ENCODE results near the gene ZNF41.
"Not testable (repeated sequence)": the region's sequence is repeated elsewhere in the genome, so short reads cannot be mapped to it uniquely, and the experiment has no call there.

The ZNF41 gene

DNA sequence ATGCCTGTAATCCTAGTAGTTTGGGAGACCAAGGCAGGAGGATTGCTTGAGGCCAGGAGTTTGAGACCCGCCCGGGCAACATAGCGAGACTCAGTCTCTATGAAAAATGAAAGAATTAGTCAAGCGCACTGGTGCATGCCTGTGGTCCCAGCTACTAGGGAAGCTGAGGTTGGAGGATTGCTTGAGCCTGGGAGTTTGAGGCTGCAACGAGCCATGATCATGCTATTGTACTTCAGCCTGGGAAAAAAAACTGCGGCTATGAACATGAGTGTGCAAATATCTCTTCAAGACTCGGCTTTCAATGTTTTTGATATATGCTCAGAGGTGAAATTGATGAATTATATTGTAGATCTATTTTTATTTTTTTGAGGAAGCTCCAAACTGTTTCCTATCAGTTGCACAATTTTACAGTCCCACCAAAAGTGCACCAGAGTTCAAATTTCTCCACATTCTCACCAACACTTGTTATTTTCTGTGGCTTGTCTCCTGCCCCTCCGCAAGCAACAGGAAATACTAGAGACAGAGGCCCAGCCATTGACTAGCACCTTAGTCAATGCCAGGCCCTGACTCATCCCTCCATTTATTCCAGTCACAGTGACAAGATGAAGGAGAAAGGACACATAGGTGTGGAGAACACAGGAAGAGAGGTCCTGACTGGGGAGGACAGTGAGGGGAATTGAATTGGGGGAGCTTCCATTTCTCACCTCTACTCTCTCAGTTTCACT, 33.1 kb upstream of the ZNF41 start:
- H3K4me3 ChIP-seq (ENCODE audit: low read length), result no peak overlapping the region

DNA sequence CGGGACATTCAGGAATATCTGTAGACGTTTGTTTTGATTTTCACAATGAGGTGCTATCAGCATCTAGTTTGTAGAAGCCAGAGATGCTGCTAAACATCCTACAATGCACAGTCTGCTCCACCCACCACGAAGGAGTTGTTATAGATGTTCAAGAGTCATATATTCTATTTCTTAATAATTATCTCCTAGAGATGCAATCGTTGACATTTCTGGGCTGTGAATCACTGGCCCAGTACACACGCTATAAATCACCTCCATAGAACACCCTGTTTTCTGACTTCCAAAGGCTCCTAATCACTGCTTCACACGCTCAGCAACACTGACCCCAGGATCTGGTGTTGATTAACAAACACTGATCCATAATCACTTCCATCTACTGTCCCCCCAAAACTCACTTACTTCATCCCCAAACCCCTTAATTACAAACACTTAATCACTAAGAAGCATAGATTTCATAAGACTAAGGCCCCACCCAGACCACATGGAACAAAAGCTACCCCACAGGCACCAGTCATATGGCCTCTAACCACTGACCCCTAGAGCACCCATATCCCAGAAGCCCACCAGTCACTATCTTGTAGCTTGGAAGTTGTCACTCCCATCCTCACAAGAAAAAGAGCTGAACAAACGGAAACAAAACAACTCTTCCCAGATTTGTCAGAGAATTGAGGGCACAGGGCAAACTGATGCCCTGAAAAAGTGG, 31.7 kb upstream of the ZNF41 start:
- Histone ChIP-seq H3K36me3 (ENCODE audit: control insufficient read depth, low read length) (no peaks in the 10 kb centered on the region), H3K9me2 (replicated peaks; ENCODE audit: control insufficient read depth, low read length) (no peaks in the 10 kb centered on the region), H3F3A (ENCODE audit: control insufficient read depth, insufficient read depth) (no peaks in the 10 kb centered on the region), H3K4me1 (ENCODE audit: control insufficient read depth, low read length) (peaks cover 28% of the 10 kb centered on the region), H3K27ac (ENCODE audit: low read depth, low read length) (no peak overlapping the region), H3K4me2 (ENCODE audit: low read length) (peak overlapping the region; percentile 90), H3K4me3 (ENCODE audit: low read length) (peak overlapping the region; percentile 82), H4K20me1 (ENCODE audit: control insufficient read depth, insufficient read depth, low read depth, low read length) (no peaks in the 10 kb centered on the region), H3K27me3 (ENCODE audit: control insufficient read depth, low read length) (no peaks in the 10 kb centered on the region), H3K79me2 (ENCODE audit: control insufficient read depth, low read length) (no peaks in the 10 kb centered on the region), H3K9me3 (ENCODE audit: control insufficient read depth, insufficient read depth, low read length) (no peaks in the 10 kb centered on the region)
- no peak for TF ChIP-seq EZH2phosphoT487 (IDR thresholded peaks at IDR 0.05; ENCODE audit: borderline replicate concordance, low read length)

More for the DNA sequence above, 33.1 kb upstream of the ZNF41 start:
- H3F3A ChIP-seq (ENCODE audit: control insufficient read depth, insufficient read depth), result no peaks in the 10 kb centered on the region
- TF ChIP-seq CTCF (IDR thresholded peaks at IDR 0.05; ENCODE audit: low read depth, low read length, poor library complexity, severe bottlenecking), result no peak
- no peak for TF ChIP-seq EZH2phosphoT487 (IDR thresholded peaks at IDR 0.05; ENCODE audit: borderline replicate concordance, low read length)
- no peak overlapping the region for H3K4me2 ChIP-seq (ENCODE audit: low read length)
- no peaks in the 10 kb centered on the region for H3K9me3 ChIP-seq (ENCODE audit: control insufficient read depth, insufficient read depth, low read length)
- no peaks in the 10 kb centered on the region for H3K9me2 ChIP-seq (replicated peaks; ENCODE audit: control insufficient read depth, low read length)
- H3K4me1 ChIP-seq (ENCODE audit: control insufficient read depth, low read length), result peaks cover 28% of the 10 kb centered on the region
- no peak overlapping the region for H3K27ac ChIP-seq (ENCODE audit: low read depth, low read length)
- H4K20me1 ChIP-seq (ENCODE audit: control insufficient read depth, insufficient read depth, low read depth, low read length), result no peaks in the 10 kb centered on the region
- no peaks in the 10 kb centered on the region for H3K36me3 ChIP-seq (ENCODE audit: control insufficient read depth, low read length)
- H3K79me2 ChIP-seq (ENCODE audit: control insufficient read depth, low read length), result no peaks in the 10 kb centered on the region
- no peaks in the 10 kb centered on the region for H3K27me3 ChIP-seq (ENCODE audit: control insufficient read depth, low read length)

DNA sequence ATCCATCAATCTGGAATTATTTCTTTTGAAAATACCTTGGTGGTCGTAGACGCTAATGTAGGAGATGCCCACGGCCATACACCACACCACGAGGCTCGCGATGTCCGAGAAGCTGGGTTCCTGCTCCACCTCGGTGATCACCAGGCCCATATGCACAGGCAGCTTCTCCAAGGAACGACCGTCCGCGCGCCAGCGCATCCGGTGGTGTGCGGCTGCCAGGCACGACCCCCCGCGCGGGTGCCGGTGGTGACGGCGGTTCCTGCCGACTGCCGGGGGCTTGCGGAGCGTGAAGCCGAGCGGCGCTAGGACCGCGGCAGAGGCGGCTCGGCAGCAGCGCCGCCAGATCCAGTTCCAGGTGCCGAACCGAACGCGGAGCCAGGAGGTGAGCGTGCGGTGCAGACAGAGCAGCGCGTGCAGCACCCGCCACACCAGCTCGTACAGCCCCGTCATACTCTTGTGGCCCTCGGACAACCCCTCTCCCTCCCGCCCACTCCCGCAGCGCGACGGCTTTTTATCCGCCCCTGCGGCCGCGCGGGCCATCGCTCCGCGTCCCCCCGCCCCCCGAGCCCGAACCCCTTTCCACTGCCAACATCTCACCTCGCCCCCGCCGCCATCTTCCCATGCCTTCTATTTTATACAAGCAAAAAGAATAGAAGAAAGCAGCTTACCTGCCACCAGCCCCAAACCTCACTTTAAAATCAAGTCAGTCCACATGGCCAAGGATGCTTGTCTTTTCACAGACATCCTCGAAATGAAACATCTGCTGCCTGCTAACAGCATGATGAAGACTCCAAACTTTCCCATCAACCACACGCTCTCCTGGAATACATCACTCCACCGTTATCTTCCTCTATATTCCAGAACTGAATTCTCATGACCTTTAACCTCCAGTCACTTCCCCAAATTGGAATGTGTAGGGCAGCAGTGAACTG, 30.3 kb upstream of the ZNF41 start:
- peak overlapping the region; percentile 82 for H3K4me3 ChIP-seq (ENCODE audit: low read length)
- H3K79me2 ChIP-seq (ENCODE audit: control insufficient read depth, low read length); H3K27me3 ChIP-seq (ENCODE audit: control insufficient read depth, low read length); H3F3A ChIP-seq (ENCODE audit: control insufficient read depth, insufficient read depth); H3K36me3 ChIP-seq (ENCODE audit: control insufficient read depth, low read length); H3K9me2 ChIP-seq (replicated peaks; ENCODE audit: control insufficient read depth, low read length); H3K9me3 ChIP-seq (ENCODE audit: control insufficient read depth, insufficient read depth, low read length); H4K20me1 ChIP-seq (ENCODE audit: control insufficient read depth, insufficient read depth, low read depth, low read length): not testable (repeated sequence)
- peak overlapping the region; percentile 90 for H3K4me2 ChIP-seq (ENCODE audit: low read length)
- peak overlapping the region; percentile 49 for H3K27ac ChIP-seq (ENCODE audit: low read depth, low read length)
- peaks cover 25% of the 10 kb centered on the region for H3K4me1 ChIP-seq (ENCODE audit: control insufficient read depth, low read length)

GRCh38 chrX:47512383-47512782, 29.4 kb upstream of the ZNF41 start:
- not testable (repeated sequence) for H3F3A ChIP-seq (ENCODE audit: control insufficient read depth, insufficient read depth); H3K36me3 ChIP-seq (ENCODE audit: control insufficient read depth, low read length); H3K79me2 ChIP-seq (ENCODE audit: control insufficient read depth, low read length); H3K9me3 ChIP-seq (ENCODE audit: control insufficient read depth, insufficient read depth, low read length); H4K20me1 ChIP-seq (ENCODE audit: control insufficient read depth, insufficient read depth, low read depth, low read length); H3K9me2 ChIP-seq (replicated peaks; ENCODE audit: control insufficient read depth, low read length); H3K27me3 ChIP-seq (ENCODE audit: control insufficient read depth, low read length)
- peak overlapping the region; percentile 49 for H3K27ac ChIP-seq (ENCODE audit: low read depth, low read length)
- peak overlapping the region; percentile 57 for H3K4me3 ChIP-seq (ENCODE audit: low read length)
- peaks cover 18% of the 10 kb centered on the region for H3K4me1 ChIP-seq (ENCODE audit: control insufficient read depth, low read length)
- peak overlapping the region; percentile 58 for H3K4me2 ChIP-seq (ENCODE audit: low read length)
